ENCODE measurements around the gene CHRNB1. TPM values are rescaled to one million over a fixed set of nuclear protein-coding genes. Genes with fewer than 3 reads are reported as not detected.

Gene CHRNB1
- total and polyA plus RNA-seq, 2 experiments from 2014 or later: 11.1 to 11.2 TPM

DNA sequence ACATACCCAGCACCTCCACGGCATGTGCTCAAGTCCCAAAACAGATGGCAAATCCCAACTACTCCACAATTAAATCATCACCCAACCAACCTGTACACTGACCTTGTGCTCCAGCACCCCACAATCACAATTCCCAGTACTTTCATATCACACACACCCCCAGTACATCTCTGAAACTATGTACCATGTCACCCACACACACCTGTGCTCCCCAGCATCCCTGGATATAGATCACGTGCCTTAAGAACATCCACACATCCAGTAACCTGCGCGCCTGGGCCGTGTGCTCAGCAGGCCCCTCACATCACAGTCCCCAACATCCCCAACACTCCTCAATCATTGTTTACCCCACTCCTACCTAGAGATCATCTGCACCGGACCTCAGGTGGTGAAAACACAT, 35.1 kb upstream of the CHRNB1 start (continued):
- TF ChIP-seq, protein P1, sequence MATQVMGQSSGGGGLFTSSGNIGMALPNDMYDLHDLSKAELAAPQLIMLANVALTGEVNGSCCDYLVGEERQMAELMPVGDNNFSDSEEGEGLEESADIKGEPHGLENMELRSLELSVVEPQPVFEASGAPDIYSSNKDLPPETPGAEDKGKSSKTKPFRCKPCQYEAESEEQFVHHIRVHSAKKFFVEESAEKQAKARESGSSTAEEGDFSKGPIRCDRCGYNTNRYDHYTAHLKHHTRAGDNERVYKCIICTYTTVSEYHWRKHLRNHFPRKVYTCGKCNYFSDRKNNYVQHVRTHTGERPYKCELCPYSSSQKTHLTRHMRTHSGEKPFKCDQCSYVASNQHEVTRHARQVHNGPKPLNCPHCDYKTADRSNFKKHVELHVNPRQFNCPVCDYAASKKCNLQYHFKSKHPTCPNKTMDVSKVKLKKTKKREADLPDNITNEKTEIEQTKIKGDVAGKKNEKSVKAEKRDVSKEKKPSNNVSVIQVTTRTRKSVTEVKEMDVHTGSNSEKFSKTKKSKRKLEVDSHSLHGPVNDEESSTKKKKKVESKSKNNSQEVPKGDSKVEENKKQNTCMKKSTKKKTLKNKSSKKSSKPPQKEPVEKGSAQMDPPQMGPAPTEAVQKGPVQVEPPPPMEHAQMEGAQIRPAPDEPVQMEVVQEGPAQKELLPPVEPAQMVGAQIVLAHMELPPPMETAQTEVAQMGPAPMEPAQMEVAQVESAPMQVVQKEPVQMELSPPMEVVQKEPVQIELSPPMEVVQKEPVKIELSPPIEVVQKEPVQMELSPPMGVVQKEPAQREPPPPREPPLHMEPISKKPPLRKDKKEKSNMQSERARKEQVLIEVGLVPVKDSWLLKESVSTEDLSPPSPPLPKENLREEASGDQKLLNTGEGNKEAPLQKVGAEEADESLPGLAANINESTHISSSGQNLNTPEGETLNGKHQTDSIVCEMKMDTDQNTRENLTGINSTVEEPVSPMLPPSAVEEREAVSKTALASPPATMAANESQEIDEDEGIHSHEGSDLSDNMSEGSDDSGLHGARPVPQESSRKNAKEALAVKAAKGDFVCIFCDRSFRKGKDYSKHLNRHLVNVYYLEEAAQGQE (IDR thresholded peaks at IDR 0.05; ENCODE audit: unreplicated experiment): no peak

DNA sequence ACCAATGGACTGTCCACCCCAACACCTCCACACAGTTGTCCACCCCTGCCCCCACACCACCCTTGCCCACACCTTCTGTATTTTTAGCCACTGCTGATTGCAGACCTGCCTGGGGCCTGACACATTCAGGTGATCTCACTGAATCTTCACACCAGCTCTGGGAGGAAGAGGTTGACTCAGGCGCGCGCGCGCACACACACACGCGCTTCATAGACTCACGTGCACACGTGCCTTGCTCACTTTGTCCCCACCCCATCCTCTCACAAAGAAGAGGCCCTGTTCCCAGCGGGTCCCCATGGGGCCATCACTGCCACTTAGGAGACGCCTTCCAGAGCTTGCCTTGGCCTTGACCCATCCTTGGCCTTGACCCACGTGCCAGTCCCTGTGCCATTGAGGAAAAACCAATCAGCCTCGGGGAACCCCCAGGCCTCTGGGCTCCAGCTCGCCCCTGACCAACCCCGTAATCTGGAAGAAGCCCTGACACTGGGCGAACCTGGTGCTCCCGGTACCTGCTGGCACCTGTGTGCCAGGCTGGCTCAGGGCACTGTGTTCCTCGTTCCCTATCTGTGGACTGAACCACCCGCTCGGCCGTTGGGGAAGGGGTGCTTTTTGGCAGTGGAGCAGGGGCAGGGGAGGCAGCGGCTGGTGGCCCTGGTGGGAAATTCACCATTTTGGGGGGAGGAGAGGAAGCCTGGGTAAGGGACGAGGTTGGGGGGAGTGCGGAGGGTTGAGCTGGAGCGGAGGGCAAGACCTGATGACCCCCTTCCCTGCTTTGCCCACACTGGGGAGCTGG, 34.0 kb upstream of the CHRNB1 start:
- Mint-ChIP-seq H3K4me3 (no peak overlapping the region), H3K9me3 (no peaks in the 10 kb centered on the region), H3K27me3 (ENCODE audit: insufficient read depth, low read depth, poor library complexity) (peaks cover 16% of the 10 kb centered on the region), H3K4me1 (peaks cover 33% of the 10 kb centered on the region), H3K27ac (no peak overlapping the region; the same call in 1 of the 2 replicates), H3K36me3 (ENCODE audit: low read depth) (peaks cover 28% of the 10 kb centered on the region)
- H3K4me1 ChIP-seq (ENCODE audit: insufficient read depth): peaks cover 19% of the 10 kb centered on the region
- H3K36me3 ChIP-seq (ENCODE audit: insufficient read depth): no peaks in the 10 kb centered on the region; the same call in 1 of the 2 replicates
- H3K27me3 ChIP-seq (ENCODE audit: insufficient read depth): no peaks in the 10 kb centered on the region
- no peak overlapping the region for H3K4me3 ChIP-seq
- peaks cover 10% of the 10 kb centered on the region for H3F3A ChIP-seq (replicated peaks; ENCODE audit: low read depth)
- no peak overlapping the region for H3K4me2 ChIP-seq
- no peak for DNase-seq (ENCODE audit: low spot score)
- H3K27ac ChIP-seq (ENCODE audit: low read depth): no peak overlapping the region
- no peak for ATAC-seq
- H3K9me2 ChIP-seq (ENCODE audit: insufficient read depth): no peaks in the 10 kb centered on the region
- H4K20me1 ChIP-seq (replicated peaks; ENCODE audit: insufficient read depth): no peaks in the 10 kb centered on the region; the same call in 1 of the 2 replicates
- H3K79me2 ChIP-seq (replicated peaks; ENCODE audit: insufficient read depth): peaks cover 5% of the 10 kb centered on the region; the same call in 1 of the 2 replicates
- no peak overlapping the region for H2AFZ ChIP-seq
- TF ChIP-seq, protein P2, sequence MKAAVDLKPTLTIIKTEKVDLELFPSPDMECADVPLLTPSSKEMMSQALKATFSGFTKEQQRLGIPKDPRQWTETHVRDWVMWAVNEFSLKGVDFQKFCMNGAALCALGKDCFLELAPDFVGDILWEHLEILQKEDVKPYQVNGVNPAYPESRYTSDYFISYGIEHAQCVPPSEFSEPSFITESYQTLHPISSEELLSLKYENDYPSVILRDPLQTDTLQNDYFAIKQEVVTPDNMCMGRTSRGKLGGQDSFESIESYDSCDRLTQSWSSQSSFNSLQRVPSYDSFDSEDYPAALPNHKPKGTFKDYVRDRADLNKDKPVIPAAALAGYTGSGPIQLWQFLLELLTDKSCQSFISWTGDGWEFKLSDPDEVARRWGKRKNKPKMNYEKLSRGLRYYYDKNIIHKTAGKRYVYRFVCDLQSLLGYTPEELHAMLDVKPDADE (IDR thresholded peaks at IDR 0.05): no peak
- TF ChIP-seq ZNF331 (CRISPR knock-in tag; IDR thresholded peaks at IDR 0.05; ENCODE audit: low read depth) (no peak), NANOG (IDR thresholded peaks at IDR 0.05; ENCODE audit: borderline replicate concordance) (no peak), STAT1 (IDR thresholded peaks at IDR 0.05; ENCODE audit: unreplicated experiment) (no peak), JUNB (IDR thresholded peaks at IDR 0.05; ENCODE audit: unreplicated experiment) (no peak), EZH2 (IDR thresholded peaks at IDR 0.05; ENCODE audit: low read depth, unreplicated experiment) (no peak), EZH2phosphoT487 (IDR thresholded peaks at IDR 0.05; ENCODE audit: unreplicated experiment) (no peak)
- TF ChIP-seq, protein P3, sequence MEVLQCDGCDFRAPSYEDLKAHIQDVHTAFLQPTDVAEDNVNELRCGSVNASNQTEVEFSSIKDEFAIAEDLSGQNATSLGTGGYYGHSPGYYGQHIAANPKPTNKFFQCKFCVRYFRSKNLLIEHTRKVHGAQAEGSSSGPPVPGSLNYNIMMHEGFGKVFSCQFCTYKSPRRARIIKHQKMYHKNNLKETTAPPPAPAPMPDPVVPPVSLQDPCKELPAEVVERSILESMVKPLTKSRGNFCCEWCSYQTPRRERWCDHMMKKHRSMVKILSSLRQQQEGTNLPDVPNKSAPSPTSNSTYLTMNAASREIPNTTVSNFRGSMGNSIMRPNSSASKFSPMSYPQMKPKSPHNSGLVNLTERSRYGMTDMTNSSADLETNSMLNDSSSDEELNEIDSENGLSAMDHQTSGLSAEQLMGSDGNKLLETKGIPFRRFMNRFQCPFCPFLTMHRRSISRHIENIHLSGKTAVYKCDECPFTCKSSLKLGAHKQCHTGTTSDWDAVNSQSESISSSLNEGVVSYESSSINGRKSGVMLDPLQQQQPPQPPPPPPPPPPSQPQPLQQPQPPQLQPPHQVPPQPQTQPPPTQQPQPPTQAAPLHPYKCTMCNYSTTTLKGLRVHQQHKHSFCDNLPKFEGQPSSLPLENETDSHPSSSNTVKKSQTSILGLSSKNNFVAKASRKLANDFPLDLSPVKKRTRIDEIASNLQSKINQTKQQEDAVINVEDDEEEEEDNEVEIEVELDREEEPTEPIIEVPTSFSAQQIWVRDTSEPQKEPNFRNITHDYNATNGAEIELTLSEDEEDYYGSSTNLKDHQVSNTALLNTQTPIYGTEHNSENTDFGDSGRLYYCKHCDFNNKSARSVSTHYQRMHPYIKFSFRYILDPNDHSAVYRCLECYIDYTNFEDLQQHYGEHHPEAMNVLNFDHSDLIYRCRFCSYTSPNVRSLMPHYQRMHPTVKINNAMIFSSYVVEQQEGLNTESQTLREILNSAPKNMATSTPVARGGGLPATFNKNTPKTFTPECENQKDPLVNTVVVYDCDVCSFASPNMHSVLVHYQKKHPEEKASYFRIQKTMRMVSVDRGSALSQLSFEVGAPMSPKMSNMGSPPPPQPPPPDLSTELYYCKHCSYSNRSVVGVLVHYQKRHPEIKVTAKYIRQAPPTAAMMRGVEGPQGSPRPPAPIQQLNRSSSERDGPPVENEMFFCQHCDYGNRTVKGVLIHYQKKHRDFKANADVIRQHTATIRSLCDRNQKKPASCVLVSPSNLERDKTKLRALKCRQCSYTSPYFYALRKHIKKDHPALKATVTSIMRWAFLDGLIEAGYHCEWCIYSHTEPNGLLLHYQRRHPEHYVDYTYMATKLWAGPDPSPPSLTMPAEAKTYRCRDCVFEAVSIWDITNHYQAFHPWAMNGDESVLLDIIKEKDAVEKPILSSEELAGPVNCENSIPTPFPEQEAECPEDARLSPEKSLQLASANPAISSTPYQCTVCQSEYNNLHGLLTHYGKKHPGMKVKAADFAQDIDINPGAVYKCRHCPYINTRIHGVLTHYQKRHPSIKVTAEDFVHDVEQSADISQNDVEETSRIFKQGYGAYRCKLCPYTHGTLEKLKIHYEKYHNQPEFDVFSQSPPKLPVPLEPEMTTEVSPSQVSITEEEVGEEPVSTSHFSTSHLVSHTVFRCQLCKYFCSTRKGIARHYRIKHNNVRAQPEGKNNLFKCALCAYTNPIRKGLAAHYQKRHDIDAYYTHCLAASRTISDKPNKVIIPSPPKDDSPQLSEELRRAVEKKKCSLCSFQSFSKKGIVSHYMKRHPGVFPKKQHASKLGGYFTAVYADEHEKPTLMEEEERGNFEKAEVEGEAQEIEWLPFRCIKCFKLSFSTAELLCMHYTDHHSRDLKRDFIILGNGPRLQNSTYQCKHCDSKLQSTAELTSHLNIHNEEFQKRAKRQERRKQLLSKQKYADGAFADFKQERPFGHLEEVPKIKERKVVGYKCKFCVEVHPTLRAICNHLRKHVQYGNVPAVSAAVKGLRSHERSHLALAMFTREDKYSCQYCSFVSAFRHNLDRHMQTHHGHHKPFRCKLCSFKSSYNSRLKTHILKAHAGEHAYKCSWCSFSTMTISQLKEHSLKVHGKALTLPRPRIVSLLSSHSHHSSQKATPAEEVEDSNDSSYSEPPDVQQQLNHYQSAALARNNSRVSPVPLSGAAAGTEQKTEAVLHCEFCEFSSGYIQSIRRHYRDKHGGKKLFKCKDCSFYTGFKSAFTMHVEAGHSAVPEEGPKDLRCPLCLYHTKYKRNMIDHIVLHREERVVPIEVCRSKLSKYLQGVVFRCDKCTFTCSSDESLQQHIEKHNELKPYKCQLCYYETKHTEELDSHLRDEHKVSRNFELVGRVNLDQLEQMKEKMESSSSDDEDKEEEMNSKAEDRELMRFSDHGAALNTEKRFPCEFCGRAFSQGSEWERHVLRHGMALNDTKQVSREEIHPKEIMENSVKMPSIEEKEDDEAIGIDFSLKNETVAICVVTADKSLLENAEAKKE (CRISPR knock-in tag; IDR thresholded peaks at IDR 0.05): no peak
- TF ChIP-seq, protein P1 (IDR thresholded peaks at IDR 0.05; ENCODE audit: unreplicated experiment): no peak

All from GM23338 (cell line).